Activated CD8-positive, alpha-beta T cell treated with anti-CD3 and anti-CD28 coated beads, Interleukin-2, amount 10 ng/mL, durations not matched to agents 7 days and 5 days (primary cell): Measurements from ENCODE around the gene STX7. TPM values are rescaled to one million over a fixed set of nuclear protein-coding genes. Genes with fewer than 3 reads are reported as not detected.

Experiments used
- ATAC-seq: fragments of 150-1000 bp; cut with Tn5 transposase; one replicate; pipeline ENCODE4 v1.10.0; 2021; ENCODE audit warnings: moderate library complexity
- CTCF ChIA-PET: fragments of 350-600 bp; sonication (Branson Sonifier 250); formaldehyde crosslinking; loops from one replicate; lab custom pipeline; 2021; ENCODE audit warnings: antibody characterized with exemption; lab: Charles Lee
- POLR2A ChIA-PET: fragments of 350-600 bp; sonication (Branson Sonifier 250); formaldehyde crosslinking; loops from one replicate; lab custom pipeline; 2021; ENCODE audit warnings: antibody characterized with exemption; lab: Charles Lee
- DNase-seq: peaks from one replicate; pipeline ENCODE4 v3.0.0-alpha.2; 2020
- H3K27ac Mint-ChIP-seq: one replicate; pipeline ENCODE4 v1.8.0; 2021; ENCODE audit warnings: mild to moderate bottlenecking, mixed read lengths
- H3K27me3 Mint-ChIP-seq: one replicate; pipeline ENCODE4 v1.8.0; 2021; ENCODE audit warnings: low read depth, mixed read lengths
- H3K36me3 Mint-ChIP-seq: one replicate; pipeline ENCODE4 v1.8.0; 2021; ENCODE audit warnings: low read depth, mixed read lengths
- H3K4me1 Mint-ChIP-seq: one replicate; pipeline ENCODE4 v1.8.0; 2021; ENCODE audit warnings: low read depth, mixed read lengths
- H3K4me3 Mint-ChIP-seq: one replicate; pipeline ENCODE4 v1.8.0; 2021; ENCODE audit warnings: mild to moderate bottlenecking, mixed read lengths
- H3K9me3 Mint-ChIP-seq: one replicate; pipeline ENCODE4 v1.8.0; 2022; ENCODE audit warnings: mixed read lengths; ENCODE audit not compliant: insufficient read depth
- total RNA-seq, 2 experiments: library from RNA; stranded (reverse); gene quantifications; one replicate each; pipeline ENCODE4 v1.2.3, GENCODE V29; 2021

The STX7 gene
- total RNA-seq, 2 experiments from 2014 or later, result 16.0 to 16.4 TPM

- no peak overlapping the region for H3K27ac Mint-ChIP-seq
- H3K36me3 Mint-ChIP-seq, result peaks cover 5% of the 10 kb centered on the region
- H3K9me3 Mint-ChIP-seq, result no peaks in the 10 kb centered on the region
- no peak overlapping the region for H3K4me3 Mint-ChIP-seq
- DNase-seq (no peak), ATAC-seq (no peak)
- no peaks in the 10 kb centered on the region for H3K27me3 Mint-ChIP-seq
- ChIA-PET POLR2A (no interaction called here), CTCF (interaction anchor here (1.8 to 10.1 kb wide), 2 partner anchors 189 to 210 kb away, joined by 5 to 195 read pairs; no protein-coding TSS in a partner anchor)
- peaks cover 1% of the 10 kb centered on the region for H3K4me1 Mint-ChIP-seq
These were observed 23.5 kb downstream of the STX7 start for GRCh38 chr6:132489376-132489775.

DNA sequence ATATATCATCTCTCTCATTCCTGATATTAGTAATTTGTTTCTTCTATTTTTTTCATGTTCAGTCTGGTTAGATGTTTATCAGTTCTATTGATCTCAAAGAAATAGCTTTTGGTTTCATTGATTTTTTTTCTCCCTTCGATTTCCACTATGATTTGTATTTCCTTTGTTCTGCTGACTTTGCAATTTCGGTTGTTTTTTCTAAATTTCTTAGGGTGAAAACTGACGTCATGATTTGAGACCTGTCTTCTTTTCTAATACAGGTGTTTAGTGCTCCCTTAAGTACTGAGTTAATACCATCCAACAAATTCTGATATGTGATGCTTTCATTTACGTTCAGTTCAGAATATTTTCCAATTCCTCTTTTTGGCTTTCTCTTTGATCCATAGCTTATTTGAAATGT, 25.2 kb downstream of the STX7 start:
- no peak overlapping the region for H3K27ac Mint-ChIP-seq
- ChIA-PET POLR2A (no interaction called here), CTCF (interaction anchor here (1.4 to 10.1 kb wide), 2 partner anchors 209 to 563 kb away, joined by 3 to 195 read pairs; no protein-coding TSS in a partner anchor)
- DNase-seq, result no peak
- ATAC-seq, result no peak
- no peak overlapping the region for H3K4me3 Mint-ChIP-seq
- H3K27me3 Mint-ChIP-seq, result no peaks in the 10 kb centered on the region
- H3K36me3 Mint-ChIP-seq, result no peaks in the 10 kb centered on the region
- no peaks in the 10 kb centered on the region for H3K9me3 Mint-ChIP-seq
- no peaks in the 10 kb centered on the region for H3K4me1 Mint-ChIP-seq

DNA sequence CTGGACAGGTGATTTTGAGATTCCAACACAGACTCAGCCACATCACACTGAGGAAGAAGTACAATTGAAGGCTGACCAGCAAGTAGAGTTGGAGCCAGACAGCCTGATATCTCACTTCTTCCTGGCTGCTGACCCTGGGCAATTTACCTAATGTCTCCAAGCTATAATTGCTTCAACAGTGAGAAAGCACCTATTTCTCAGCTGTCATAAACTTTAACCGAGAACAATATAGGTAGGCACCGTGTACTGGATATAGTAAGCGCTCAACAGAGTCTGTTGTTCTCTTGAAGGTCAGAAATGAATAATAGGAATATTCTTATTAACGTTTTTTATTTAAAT, 28.3 kb downstream of the STX7 start:
- Mint-ChIP-seq H3K27ac (no peak overlapping the region), H3K4me3 (no peak overlapping the region), H3K9me3 (no peaks in the 10 kb centered on the region), H3K36me3 (no peaks in the 10 kb centered on the region), H3K27me3 (no peaks in the 10 kb centered on the region), H3K4me1 (peaks cover 3% of the 10 kb centered on the region)
- DNase-seq, result no peak
- no peak for ATAC-seq
- ChIA-PET CTCF (interaction anchor here (0.7 to 10.1 kb wide), 29 partner anchors 8 to 319 kb away, joined by 3 to 195 read pairs (median 4); partner anchors contain the start of gene STX7), POLR2A (interaction anchor here (0.6 kb wide), 1 partner anchor 244 kb away, joined by 4 read pairs; no protein-coding TSS in a partner anchor)

- ATAC-seq (peak; percentile 73), DNase-seq (peak; percentile 69)
- H3K9me3 Mint-ChIP-seq, result no peaks in the 10 kb centered on the region
- ChIA-PET POLR2A (no interaction called here), CTCF (interaction anchor here (0.7 to 10.1 kb wide), 29 partner anchors 8 to 319 kb away, joined by 3 to 195 read pairs (median 4); partner anchors contain the start of gene STX7)
- no peak overlapping the region for H3K4me3 Mint-ChIP-seq
- H3K36me3 Mint-ChIP-seq, result no peaks in the 10 kb centered on the region
- no peaks in the 10 kb centered on the region for H3K27me3 Mint-ChIP-seq
- H3K27ac Mint-ChIP-seq, result no peak overlapping the region
- peaks cover 3% of the 10 kb centered on the region for H3K4me1 Mint-ChIP-seq
These were observed 28.9 kb downstream of the STX7 start for GRCh38 chr6:132483779-132484679.

DNA sequence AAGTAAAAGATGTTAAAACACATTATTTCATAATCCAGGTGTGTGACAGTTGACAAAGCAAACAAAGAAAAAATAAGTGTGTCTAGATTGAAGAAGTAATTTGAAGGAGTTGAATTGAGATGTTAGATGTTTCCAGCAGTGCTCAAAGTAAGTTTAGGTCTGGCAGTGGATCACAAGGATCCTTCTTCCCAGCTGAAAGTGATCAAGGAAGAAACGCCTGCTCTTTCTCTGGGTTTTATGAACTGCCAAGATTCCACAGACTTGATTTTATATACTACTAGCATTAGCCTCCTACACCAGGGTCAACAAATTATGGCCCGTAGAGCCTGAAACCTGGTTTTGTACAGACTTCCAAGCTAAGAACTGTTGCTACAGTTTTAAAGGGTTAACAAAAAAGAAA, 30.3 kb downstream of the STX7 start:
- Mint-ChIP-seq H3K27ac (no peak overlapping the region), H3K4me3 (no peak overlapping the region), H3K27me3 (no peaks in the 10 kb centered on the region), H3K9me3 (no peaks in the 10 kb centered on the region), H3K4me1 (peaks cover 3% of the 10 kb centered on the region), H3K36me3 (no peaks in the 10 kb centered on the region)
- ATAC-seq (no peak), DNase-seq (no peak)
- POLR2A ChIA-PET, result no interaction called here
- CTCF ChIA-PET, result interaction anchor here (1.8 to 10.1 kb wide), 2 partner anchors 128 to 204 kb away, joined by 5 to 195 read pairs; no protein-coding TSS in a partner anchor

- ChIA-PET CTCF (interaction anchor here (0.8 to 10.1 kb wide), 3 partner anchors 9 to 202 kb away, joined by 3 to 195 read pairs (median 3); no protein-coding TSS in a partner anchor), POLR2A (no interaction called here)
- no peak for ATAC-seq
- Mint-ChIP-seq H3K27ac (no peak overlapping the region), H3K4me1 (peaks cover 3% of the 10 kb centered on the region), H3K36me3 (no peaks in the 10 kb centered on the region), H3K4me3 (no peak overlapping the region), H3K27me3 (no peaks in the 10 kb centered on the region), H3K9me3 (no peaks in the 10 kb centered on the region)
- no peak for DNase-seq
These were observed 31.7 kb downstream of the STX7 start for GRCh38 chr6:132481189-132481588.

- DNase-seq (no peak), ATAC-seq (no peak)
- Mint-ChIP-seq H3K4me1 (peaks cover 3% of the 10 kb centered on the region), H3K4me3 (no peak overlapping the region), H3K27me3 (no peaks in the 10 kb centered on the region), H3K27ac (no peak overlapping the region), H3K9me3 (no peaks in the 10 kb centered on the region), H3K36me3 (no peaks in the 10 kb centered on the region)
- POLR2A ChIA-PET, result no interaction called here
- CTCF ChIA-PET, result interaction anchor here (1.4 to 1.6 kb wide), 2 partner anchors 179 to 199 kb away, joined by 4 to 6 read pairs; no protein-coding TSS in a partner anchor
These were observed 33.8 kb downstream of the STX7 start for GRCh38 chr6:132479131-132479530.

GRCh38 chr6:132478674-132479073, 34.2 kb downstream of the STX7 start:
- no peak overlapping the region for H3K27ac Mint-ChIP-seq
- no peaks in the 10 kb centered on the region for H3K36me3 Mint-ChIP-seq
- H3K4me3 Mint-ChIP-seq, result no peak overlapping the region
- DNase-seq, result no peak
- no peaks in the 10 kb centered on the region for H3K9me3 Mint-ChIP-seq
- POLR2A ChIA-PET, result no interaction called here
- H3K4me1 Mint-ChIP-seq, result peaks cover 3% of the 10 kb centered on the region
- no peak for ATAC-seq
- H3K27me3 Mint-ChIP-seq, result no peaks in the 10 kb centered on the region
- CTCF ChIA-PET, result interaction anchor here (1.4 to 1.6 kb wide), 2 partner anchors 178 to 199 kb away, joined by 4 to 6 read pairs; no protein-coding TSS in a partner anchor

- no peaks in the 10 kb centered on the region for H3K36me3 Mint-ChIP-seq
- H3K4me3 Mint-ChIP-seq, result no peak overlapping the region
- ATAC-seq, result no peak
- no peak for DNase-seq
- H3K27ac Mint-ChIP-seq, result no peak overlapping the region
- CTCF ChIA-PET, result interaction anchor here (1.4 to 1.6 kb wide), 2 partner anchors 178 to 198 kb away, joined by 4 to 6 read pairs; no protein-coding TSS in a partner anchor
- no peaks in the 10 kb centered on the region for H3K9me3 Mint-ChIP-seq
- H3K4me1 Mint-ChIP-seq, result peaks cover 3% of the 10 kb centered on the region
- POLR2A ChIA-PET, result no interaction called here
- no peaks in the 10 kb centered on the region for H3K27me3 Mint-ChIP-seq
These were observed 34.6 kb downstream of the STX7 start for GRCh38 chr6:132478266-132478665.

- H3K27ac Mint-ChIP-seq, result no peak overlapping the region
- ATAC-seq (no peak), DNase-seq (no peak)
- no peak overlapping the region for H3K4me3 Mint-ChIP-seq
- no peaks in the 10 kb centered on the region for H3K36me3 Mint-ChIP-seq
- no peaks in the 10 kb centered on the region for H3K9me3 Mint-ChIP-seq
- H3K4me1 Mint-ChIP-seq, result peaks cover 3% of the 10 kb centered on the region
- POLR2A ChIA-PET, result no interaction called here
- CTCF ChIA-PET, result interaction anchor here (0.6 to 1.4 kb wide), 2 partner anchors 197 to 1149 kb away, joined by 3 to 9 read pairs; no protein-coding TSS in a partner anchor
- H3K27me3 Mint-ChIP-seq, result no peaks in the 10 kb centered on the region
These were observed 36.2 kb downstream of the STX7 start for GRCh38 chr6:132476688-132477087.

DNA sequence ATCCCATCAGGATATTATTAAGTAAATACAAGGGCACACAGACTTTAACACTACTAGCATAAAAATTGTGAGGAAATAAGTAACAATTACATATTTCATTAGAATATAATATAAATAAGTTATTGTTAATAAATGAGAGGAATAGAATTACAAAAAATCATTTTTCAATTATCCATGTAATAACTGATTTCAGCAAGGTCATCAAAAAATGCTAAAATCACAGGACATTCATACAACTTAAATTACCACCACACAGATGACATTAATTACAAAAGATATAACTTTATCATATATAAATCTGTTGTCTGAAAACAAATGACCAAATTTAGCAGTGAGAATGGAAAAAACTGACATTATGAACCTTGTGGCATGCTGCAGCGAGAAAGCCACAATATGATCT, 37.0 kb downstream of the STX7 start:
- ChIA-PET POLR2A (no interaction called here), CTCF (interaction anchor here (1.0 to 2.1 kb wide), 2 partner anchors 8 to 196 kb away, joined by 3 to 12 read pairs; no protein-coding TSS in a partner anchor)
- ATAC-seq (no peak), DNase-seq (no peak)
- Mint-ChIP-seq H3K27me3 (no peaks in the 10 kb centered on the region), H3K36me3 (peaks cover 3% of the 10 kb centered on the region), H3K9me3 (no peaks in the 10 kb centered on the region), H3K4me1 (peaks cover under 1% of the 10 kb centered on the region), H3K27ac (no peak overlapping the region), H3K4me3 (no peak overlapping the region)
